Thyroid gland (tissue), 4 donors: ENCODE data around the gene GKN2.

Experiments
- CTCF ChIP-seq, 6 experiments: fragments of 200-600 bp in 3 of 6; fragments of 450-650 bp in 3 of 6; sonication (generic) in 3 of 6; IDR thresholded peaks; one replicate each; pipeline ENCODE4 v1.5.1; 2016 to 2019; ENCODE audit warnings: antibody characterized with exemption in 6 of 6, mild to moderate bottlenecking in 2 of 6, inconsistent platforms in 1 of 6, moderate library complexity in 1 of 6
- POLR2A ChIP-seq, 2 donors: fragments of 450-650 bp; IDR thresholded peaks; one replicate each; pipeline ENCODE4 v1.6.1; 2017; ENCODE audit warnings: antibody characterized with exemption in 2 of 2, mild to moderate bottlenecking in 2 of 2, moderate library complexity in 1 of 2

GRCh38 chr2:68920481-68921170, 32.1 kb downstream of the GKN2 start:
- TF ChIP-seq CTCF (IDR thresholded peaks at IDR 0.05) (no peak), POLR2A (IDR thresholded peaks at IDR 0.05) (no peak)
